Measurements from ENCODE around the gene PKN2.

- TF ChIP-seq CTCF (IDR thresholded peaks at IDR 0.05 in 4 of 5, conservative IDR thresholded peaks at IDR 0.05 in 1 of 5), result no peak
- TF ChIP-seq POLR2A (IDR thresholded peaks at IDR 0.05), result no peak
Observed at GRCh38 chr1:88753506-88753905, 69.4 kb downstream of the PKN2 start.

All from gastrocnemius medialis (tissue), 4 donors.